C4-2B (cell line): ENCODE results near the gene ASB6.

ENCODE experiments used
- ZFX ChIP-seq: fragments of 450-650 bp; IDR thresholded peaks from 2 replicates; pipeline ENCODE4 v1.6.1; 2017
- TF ChIP-seq, protein P1 (sequence below): fragments of 450-650 bp; conservative IDR thresholded peaks from 2 replicates; pipeline ENCODE4 v1.5.1; 2017; ENCODE audit warnings: mild to moderate bottlenecking

- TF ChIP-seq, protein P1, sequence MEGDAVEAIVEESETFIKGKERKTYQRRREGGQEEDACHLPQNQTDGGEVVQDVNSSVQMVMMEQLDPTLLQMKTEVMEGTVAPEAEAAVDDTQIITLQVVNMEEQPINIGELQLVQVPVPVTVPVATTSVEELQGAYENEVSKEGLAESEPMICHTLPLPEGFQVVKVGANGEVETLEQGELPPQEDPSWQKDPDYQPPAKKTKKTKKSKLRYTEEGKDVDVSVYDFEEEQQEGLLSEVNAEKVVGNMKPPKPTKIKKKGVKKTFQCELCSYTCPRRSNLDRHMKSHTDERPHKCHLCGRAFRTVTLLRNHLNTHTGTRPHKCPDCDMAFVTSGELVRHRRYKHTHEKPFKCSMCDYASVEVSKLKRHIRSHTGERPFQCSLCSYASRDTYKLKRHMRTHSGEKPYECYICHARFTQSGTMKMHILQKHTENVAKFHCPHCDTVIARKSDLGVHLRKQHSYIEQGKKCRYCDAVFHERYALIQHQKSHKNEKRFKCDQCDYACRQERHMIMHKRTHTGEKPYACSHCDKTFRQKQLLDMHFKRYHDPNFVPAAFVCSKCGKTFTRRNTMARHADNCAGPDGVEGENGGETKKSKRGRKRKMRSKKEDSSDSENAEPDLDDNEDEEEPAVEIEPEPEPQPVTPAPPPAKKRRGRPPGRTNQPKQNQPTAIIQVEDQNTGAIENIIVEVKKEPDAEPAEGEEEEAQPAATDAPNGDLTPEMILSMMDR = no peak
- TF ChIP-seq ZFX = no peak
These were observed 46.6 kb downstream of the ASB6 start for GRCh38 chr9:129595311-129595741.
